ENCODE measurements around the gene VAV3.

- no peak for TF ChIP-seq CTCF (IDR thresholded peaks at IDR 0.05 in 2 of 3, conservative IDR thresholded peaks at IDR 0.05 in 1 of 3; ENCODE audit: insufficient read depth in 2 of 3, low read depth in 1 of 3, low read length in 3 of 3)
- TF ChIP-seq FOXM1 (IDR thresholded peaks at IDR 0.05; ENCODE audit: low read depth), result no peak
- no peak for TF ChIP-seq FOXM1 (CRISPR knock-in tag; IDR thresholded peaks at IDR 0.05; ENCODE audit: low read depth)
- no peak for TF ChIP-seq ZNF274 (IDR thresholded peaks at IDR 0.05; ENCODE audit: borderline replicate concordance, low read depth, low read length)
- TF ChIP-seq CREB1 (IDR thresholded peaks at IDR 0.05), result no peak
- TF ChIP-seq CREB1 (CRISPR knock-in tag; IDR thresholded peaks at IDR 0.05), result no peak
- no peak for TF ChIP-seq ZNF121 (CRISPR knock-in tag; conservative IDR thresholded peaks at IDR 0.05)
- no peak for TF ChIP-seq TSC22D4 (tag; IDR thresholded peaks at IDR 0.05)
- TF ChIP-seq HEY1 (CRISPR knock-in tag; IDR thresholded peaks at IDR 0.05; ENCODE audit: borderline replicate concordance), result no peak
- no peak for TF ChIP-seq ATF7 (IDR thresholded peaks at IDR 0.05)
- no peak for TF ChIP-seq ZNF707 (CRISPR knock-in tag; conservative IDR thresholded peaks at IDR 0.05)
- no peak for TF ChIP-seq ZNF280B (CRISPR knock-in tag; IDR thresholded peaks at IDR 0.05)
- no peak for TF ChIP-seq FOXP1 (CRISPR knock-in tag; IDR thresholded peaks at IDR 0.05)
- TF ChIP-seq ILF3 (IDR thresholded peaks at IDR 0.05; ENCODE audit: borderline replicate concordance), result no peak
Measured at GRCh38 chr1:107669996-107670395, 295.0 kb downstream of the VAV3 start.
